HepG2 (cell line): ENCODE measurements around the gene FOXA3. TPM values are rescaled to one million over a fixed set of nuclear protein-coding genes. Genes with fewer than 3 reads are reported as not detected.

ENCODE experiments used
- ARNTL ChIP-seq: sonication (generic); formaldehyde crosslinking; IDR thresholded peaks from 2 replicates; pipeline ENCODE4 v1.4.0; 2020; ENCODE audit warnings: mild to moderate bottlenecking, missing genetic modification reagents
- DMAP1 ChIP-seq: IDR thresholded peaks from 2 replicates; pipeline ENCODE4 v1.6.1; 2016
- FOXA3 ChIP-seq: IDR thresholded peaks from 2 replicates; pipeline ENCODE4 v1.6.1; 2016; ENCODE audit warnings: missing genetic modification reagents, missing compliant biosample characterization
- GATAD1 ChIP-seq: IDR thresholded peaks from 2 replicates; pipeline ENCODE4 v1.6.1; 2016; ENCODE audit warnings: missing genetic modification reagents, missing compliant biosample characterization
- NONO ChIP-seq, 2 experiments: fragments of 450-650 bp in 1 of 2; sonication (generic) in 1 of 2; formaldehyde crosslinking in 1 of 2; IDR thresholded peaks in 1 of 2; conservative IDR thresholded peaks in 1 of 2; 2 replicates each; pipeline versions ENCODE4 v1.6.1 to v1.8.0; 2017 to 2022; ENCODE audit warnings: mild to moderate bottlenecking in 1 of 2, missing genetic modification reagents in 1 of 2, moderate library complexity in 1 of 2
- RARA ChIP-seq: IDR thresholded peaks from 2 replicates; pipeline ENCODE4 v1.6.1; 2016; ENCODE audit warnings: missing genetic modification reagents, missing compliant biosample characterization
- TAF15 ChIP-seq: fragments of 200-400 bp; formaldehyde crosslinking; IDR thresholded peaks from one replicate; pipeline ENCODE4 v1.6.1; 2018; ENCODE audit warnings: mild to moderate bottlenecking, low read depth, low read length; ENCODE audit not compliant: poor library complexity, severe bottlenecking
- TARDBP ChIP-seq: sonication (generic); formaldehyde crosslinking; IDR thresholded peaks from 2 replicates; pipeline ENCODE4 v1.8.0; 2022; ENCODE audit warnings: mild to moderate bottlenecking, missing genetic modification reagents
- XRCC5 ChIP-seq: fragments of 200-400 bp; formaldehyde crosslinking; optimal IDR thresholded peaks from 2 replicates; pipeline ENCODE3; 2017; ENCODE audit warnings: mild to moderate bottlenecking, low read length
- ZFX ChIP-seq: sonication (generic); formaldehyde crosslinking; IDR thresholded peaks from 2 replicates; pipeline ENCODE4 v1.4.0; 2020; ENCODE audit warnings: mild to moderate bottlenecking, low read depth, missing genetic modification reagents, moderate library complexity
- ZNF260 ChIP-seq: sonication (generic); formaldehyde crosslinking; IDR thresholded peaks from 2 replicates; pipeline ENCODE4 v1.4.0; 2020; ENCODE audit warnings: missing genetic modification reagents, low read depth, mild to moderate bottlenecking, borderline replicate concordance
- polyA plus RNA-seq, 8 experiments: library from polyadenylated mRNA; depleted of rRNA in 3 of 8; stranded (reverse) in 7 of 8; unstranded in 1 of 8; fragments of >200 nt; fragmentation: Illumina TruSeq in 4 of 8; extraction: Trizol in 4 of 8; gene quantifications; 2 replicates each; pipeline versions ENCODE4 v1.2.1 to v1.2.3, GENCODE V29; 2011 to 2016; ENCODE audit warnings: low read depth in 4 of 8, missing spikeins in 1 of 8, mixed read lengths in 1 of 8; ENCODE audit not compliant: insufficient read depth in 1 of 8
- total RNA-seq, 5 experiments: library from RNA; depleted of rRNA; stranded (reverse); fragments of >200 nt; fragmentation: Illumina TruSeq; extraction: Trizol; gene quantifications; 2 replicates each; pipeline ENCODE4 v1.2.3, GENCODE V29; 2016; ENCODE audit warnings: low read depth in 1 of 5
- TF ChIP-seq, protein P1 (sequence below): IDR thresholded peaks from 2 replicates; pipeline ENCODE4 v1.6.1; 2016; ENCODE audit warnings: missing genetic modification reagents, missing compliant biosample characterization
- TF ChIP-seq, protein P2 (sequence below): sonication (generic); formaldehyde crosslinking; conservative IDR thresholded peaks from 2 replicates; pipeline ENCODE4 v1.8.0; 2022; ENCODE audit warnings: mild to moderate bottlenecking, moderate library complexity, missing genetic modification reagents
- TF ChIP-seq, protein P3 (sequence below): sonication (generic); formaldehyde crosslinking; IDR thresholded peaks from 2 replicates; pipeline ENCODE4 v1.5.0; 2020; ENCODE audit warnings: mild to moderate bottlenecking, missing genetic modification reagents, moderate library complexity
- TF ChIP-seq, protein P4 (sequence below): sonication (generic); formaldehyde crosslinking; IDR thresholded peaks from 2 replicates; pipeline ENCODE4 v1.4.0; 2020; ENCODE audit warnings: missing genetic modification reagents
- TF ChIP-seq, protein P5 (sequence below): sonication (generic); formaldehyde crosslinking; IDR thresholded peaks from 2 replicates; pipeline ENCODE4 v1.4.0; 2020; ENCODE audit warnings: missing genetic modification reagents
- TF ChIP-seq, protein P6 (sequence below): IDR thresholded peaks from 2 replicates; pipeline ENCODE4 v1.6.1; 2016
- TF ChIP-seq, protein P7 (sequence below): sonication (generic); formaldehyde crosslinking; IDR thresholded peaks from 2 replicates; pipeline ENCODE4 v1.5.1; 2020; ENCODE audit warnings: missing genetic modification reagents, mild to moderate bottlenecking, borderline replicate concordance

Gene FOXA3
- total and polyA plus RNA-seq, 2 of the 13 experiments (the other 11 are each of a cell fraction or from before 2014, with no cell fraction given) = 29.8 to 47.6 TPM

DNA sequence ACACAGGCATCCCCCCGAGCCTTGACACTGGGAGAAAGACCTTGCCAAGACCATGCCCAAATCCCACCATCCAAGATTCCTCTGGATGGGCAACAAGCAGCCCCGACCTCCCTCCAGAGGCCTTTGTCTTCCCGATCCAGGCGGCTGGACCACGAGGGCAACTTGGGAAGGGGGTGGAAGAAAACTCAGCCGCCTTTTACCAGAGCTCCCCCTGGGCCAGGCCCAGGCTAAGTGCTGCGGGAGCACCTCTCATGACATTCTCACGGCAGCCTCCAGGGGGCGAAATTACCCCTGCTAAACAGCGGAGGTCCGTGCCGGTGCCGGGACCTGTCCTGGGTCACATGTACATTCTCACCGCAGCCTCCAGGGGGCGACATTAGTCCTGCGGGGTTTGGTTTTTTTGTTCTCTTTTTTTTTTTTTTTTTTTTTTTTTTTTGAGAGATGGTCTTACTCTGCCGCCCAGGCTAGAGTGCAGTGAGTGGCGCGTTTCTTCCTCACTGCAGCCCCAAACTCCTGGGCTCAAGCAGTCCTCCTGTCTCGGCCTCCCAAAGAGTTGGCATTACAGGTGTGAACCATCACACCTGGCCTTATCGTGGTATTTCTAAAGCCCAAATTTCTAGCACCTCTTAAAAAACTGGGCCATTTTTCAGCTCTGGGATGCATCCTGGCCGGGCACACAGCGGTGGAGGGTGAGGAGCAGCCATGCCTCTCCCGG, 47.0 kb upstream of the FOXA3 start (continued):
- TF ChIP-seq RARA (CRISPR knock-in tag) (0 out of 2 replicates have a peak, but pooled peaks have one; percentile 14), ZNF260 (CRISPR knock-in tag) (no peak), NONO (IDR thresholded peaks at IDR 0.05) (no peak), NONO (CRISPR knock-in tag; conservative IDR thresholded peaks at IDR 0.05) (peak; percentile 59; the same call in 1 of the 2 replicates), TARDBP (CRISPR knock-in tag) (0 out of 2 replicates have a peak, but pooled peaks have one; percentile 33), GATAD1 (CRISPR knock-in tag) (0 out of 2 replicates have a peak, but pooled peaks have one; percentile 19), TAF15 (peak; percentile 53), DMAP1 (CRISPR knock-in tag) (no peak), ZFX (peak; percentile 36; the same call in 1 of the 2 replicates), FOXA3 (CRISPR knock-in tag) (peak; percentile 40; the same call in 1 of the 2 replicates), ARNTL (CRISPR knock-in tag) (peak; percentile 56; the same call in 1 of the 2 replicates), XRCC5 (peak; percentile 97)
- TF ChIP-seq, protein P1, sequence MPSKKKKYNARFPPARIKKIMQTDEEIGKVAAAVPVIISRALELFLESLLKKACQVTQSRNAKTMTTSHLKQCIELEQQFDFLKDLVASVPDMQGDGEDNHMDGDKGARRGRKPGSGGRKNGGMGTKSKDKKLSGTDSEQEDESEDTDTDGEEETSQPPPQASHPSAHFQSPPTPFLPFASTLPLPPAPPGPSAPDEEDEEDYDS = peak; percentile 45; the same call in 1 of the 2 replicates
- TF ChIP-seq, protein P2, sequence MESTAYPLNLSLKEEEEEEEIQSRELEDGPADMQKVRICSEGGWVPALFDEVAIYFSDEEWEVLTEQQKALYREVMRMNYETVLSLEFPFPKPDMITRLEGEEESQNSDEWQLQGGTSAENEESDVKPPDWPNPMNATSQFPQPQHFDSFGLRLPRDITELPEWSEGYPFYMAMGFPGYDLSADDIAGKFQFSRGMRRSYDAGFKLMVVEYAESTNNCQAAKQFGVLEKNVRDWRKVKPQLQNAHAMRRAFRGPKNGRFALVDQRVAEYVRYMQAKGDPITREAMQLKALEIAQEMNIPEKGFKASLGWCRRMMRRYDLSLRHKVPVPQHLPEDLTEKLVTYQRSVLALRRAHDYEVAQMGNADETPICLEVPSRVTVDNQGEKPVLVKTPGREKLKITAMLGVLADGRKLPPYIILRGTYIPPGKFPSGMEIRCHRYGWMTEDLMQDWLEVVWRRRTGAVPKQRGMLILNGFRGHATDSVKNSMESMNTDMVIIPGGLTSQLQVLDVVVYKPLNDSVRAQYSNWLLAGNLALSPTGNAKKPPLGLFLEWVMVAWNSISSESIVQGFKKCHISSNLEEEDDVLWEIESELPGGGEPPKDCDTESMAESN = peak; percentile 58; the same call in 1 of the 2 replicates
- TF ChIP-seq, protein P3, sequence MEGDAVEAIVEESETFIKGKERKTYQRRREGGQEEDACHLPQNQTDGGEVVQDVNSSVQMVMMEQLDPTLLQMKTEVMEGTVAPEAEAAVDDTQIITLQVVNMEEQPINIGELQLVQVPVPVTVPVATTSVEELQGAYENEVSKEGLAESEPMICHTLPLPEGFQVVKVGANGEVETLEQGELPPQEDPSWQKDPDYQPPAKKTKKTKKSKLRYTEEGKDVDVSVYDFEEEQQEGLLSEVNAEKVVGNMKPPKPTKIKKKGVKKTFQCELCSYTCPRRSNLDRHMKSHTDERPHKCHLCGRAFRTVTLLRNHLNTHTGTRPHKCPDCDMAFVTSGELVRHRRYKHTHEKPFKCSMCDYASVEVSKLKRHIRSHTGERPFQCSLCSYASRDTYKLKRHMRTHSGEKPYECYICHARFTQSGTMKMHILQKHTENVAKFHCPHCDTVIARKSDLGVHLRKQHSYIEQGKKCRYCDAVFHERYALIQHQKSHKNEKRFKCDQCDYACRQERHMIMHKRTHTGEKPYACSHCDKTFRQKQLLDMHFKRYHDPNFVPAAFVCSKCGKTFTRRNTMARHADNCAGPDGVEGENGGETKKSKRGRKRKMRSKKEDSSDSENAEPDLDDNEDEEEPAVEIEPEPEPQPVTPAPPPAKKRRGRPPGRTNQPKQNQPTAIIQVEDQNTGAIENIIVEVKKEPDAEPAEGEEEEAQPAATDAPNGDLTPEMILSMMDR (CRISPR knock-in tag) = peak; percentile 95
- TF ChIP-seq, protein P4, sequence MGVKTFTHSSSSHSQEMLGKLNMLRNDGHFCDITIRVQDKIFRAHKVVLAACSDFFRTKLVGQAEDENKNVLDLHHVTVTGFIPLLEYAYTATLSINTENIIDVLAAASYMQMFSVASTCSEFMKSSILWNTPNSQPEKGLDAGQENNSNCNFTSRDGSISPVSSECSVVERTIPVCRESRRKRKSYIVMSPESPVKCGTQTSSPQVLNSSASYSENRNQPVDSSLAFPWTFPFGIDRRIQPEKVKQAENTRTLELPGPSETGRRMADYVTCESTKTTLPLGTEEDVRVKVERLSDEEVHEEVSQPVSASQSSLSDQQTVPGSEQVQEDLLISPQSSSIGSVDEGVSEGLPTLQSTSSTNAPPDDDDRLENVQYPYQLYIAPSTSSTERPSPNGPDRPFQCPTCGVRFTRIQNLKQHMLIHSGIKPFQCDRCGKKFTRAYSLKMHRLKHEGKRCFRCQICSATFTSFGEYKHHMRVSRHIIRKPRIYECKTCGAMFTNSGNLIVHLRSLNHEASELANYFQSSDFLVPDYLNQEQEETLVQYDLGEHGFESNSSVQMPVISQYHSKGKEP (CRISPR knock-in tag) = no peak
- TF ChIP-seq, protein P5, sequence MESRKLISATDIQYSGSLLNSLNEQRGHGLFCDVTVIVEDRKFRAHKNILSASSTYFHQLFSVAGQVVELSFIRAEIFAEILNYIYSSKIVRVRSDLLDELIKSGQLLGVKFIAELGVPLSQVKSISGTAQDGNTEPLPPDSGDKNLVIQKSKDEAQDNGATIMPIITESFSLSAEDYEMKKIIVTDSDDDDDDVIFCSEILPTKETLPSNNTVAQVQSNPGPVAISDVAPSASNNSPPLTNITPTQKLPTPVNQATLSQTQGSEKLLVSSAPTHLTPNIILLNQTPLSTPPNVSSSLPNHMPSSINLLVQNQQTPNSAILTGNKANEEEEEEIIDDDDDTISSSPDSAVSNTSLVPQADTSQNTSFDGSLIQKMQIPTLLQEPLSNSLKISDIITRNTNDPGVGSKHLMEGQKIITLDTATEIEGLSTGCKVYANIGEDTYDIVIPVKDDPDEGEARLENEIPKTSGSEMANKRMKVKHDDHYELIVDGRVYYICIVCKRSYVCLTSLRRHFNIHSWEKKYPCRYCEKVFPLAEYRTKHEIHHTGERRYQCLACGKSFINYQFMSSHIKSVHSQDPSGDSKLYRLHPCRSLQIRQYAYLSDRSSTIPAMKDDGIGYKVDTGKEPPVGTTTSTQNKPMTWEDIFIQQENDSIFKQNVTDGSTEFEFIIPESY (CRISPR knock-in tag) = peak; percentile 60
- TF ChIP-seq, protein P6, sequence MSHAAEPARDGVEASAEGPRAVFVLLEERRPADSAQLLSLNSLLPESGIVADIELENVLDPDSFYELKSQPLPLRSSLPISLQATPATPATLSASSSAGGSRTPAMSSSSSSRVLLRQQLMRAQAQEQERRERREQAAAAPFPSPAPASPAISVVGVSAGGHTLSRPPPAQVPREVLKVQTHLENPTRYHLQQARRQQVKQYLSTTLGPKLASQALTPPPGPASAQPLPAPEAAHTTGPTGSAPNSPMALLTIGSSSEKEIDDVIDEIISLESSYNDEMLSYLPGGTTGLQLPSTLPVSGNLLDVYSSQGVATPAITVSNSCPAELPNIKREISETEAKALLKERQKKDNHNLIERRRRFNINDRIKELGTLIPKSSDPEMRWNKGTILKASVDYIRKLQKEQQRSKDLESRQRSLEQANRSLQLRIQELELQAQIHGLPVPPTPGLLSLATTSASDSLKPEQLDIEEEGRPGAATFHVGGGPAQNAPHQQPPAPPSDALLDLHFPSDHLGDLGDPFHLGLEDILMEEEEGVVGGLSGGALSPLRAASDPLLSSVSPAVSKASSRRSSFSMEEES = peak; percentile 66; the same call in 1 of the 2 replicates
- TF ChIP-seq, protein P7, sequence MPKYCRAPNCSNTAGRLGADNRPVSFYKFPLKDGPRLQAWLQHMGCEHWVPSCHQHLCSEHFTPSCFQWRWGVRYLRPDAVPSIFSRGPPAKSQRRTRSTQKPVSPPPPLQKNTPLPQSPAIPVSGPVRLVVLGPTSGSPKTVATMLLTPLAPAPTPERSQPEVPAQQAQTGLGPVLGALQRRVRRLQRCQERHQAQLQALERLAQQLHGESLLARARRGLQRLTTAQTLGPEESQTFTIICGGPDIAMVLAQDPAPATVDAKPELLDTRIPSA (CRISPR knock-in tag) = no peak
